ENCODE data around the gene POU6F1. TPM values are rescaled to one million over a fixed set of nuclear protein-coding genes. Genes with fewer than 3 reads are reported as not detected.

POU6F1 gene
- total and polyA plus RNA-seq, 8 donors = 3.8 to 16.8 (median 6.7) TPM

- intact Hi-C loops (cut with DNase I; ENCODE audit: low total_unique reads) = no loop called here
- H3K36me3 ChIP-seq = no peaks in the 10 kb centered on the region
- DNase-seq = no peak
- H3K27ac ChIP-seq = no peak overlapping the region
- H3K4me1 ChIP-seq = peaks cover 0 to 17% (median 7%) of the 10 kb centered on the region in 4 donors
- no peak overlapping the region for H3K4me3 ChIP-seq
- 65 to 88% (median 75%) methylated on average over 3 of the region's 3 CpGs for WGBS, 5 donors
- TF ChIP-seq EP300 (IDR thresholded peaks at IDR 0.05) (no peak), CTCF (IDR thresholded peaks at IDR 0.05) (no peak), POLR2AphosphoS5 (IDR thresholded peaks at IDR 0.05) (no peak), POLR2A (IDR thresholded peaks at IDR 0.05) (no peak)
- no peaks in the 10 kb centered on the region for H3K9me3 ChIP-seq
- no peaks in the 10 kb centered on the region for H3K27me3 ChIP-seq
These were observed 54.1 kb downstream of the POU6F1 start for GRCh38 chr12:51163795-51164194.

- H3K4me1 ChIP-seq = peaks cover 0 to 15% (median 5%) of the 10 kb centered on the region in 4 donors
- DNase-seq = no peak
- no peaks in the 10 kb centered on the region for H3K36me3 ChIP-seq
- H3K27ac ChIP-seq = no peak overlapping the region
- TF ChIP-seq EP300 (IDR thresholded peaks at IDR 0.05) (no peak), POLR2AphosphoS5 (IDR thresholded peaks at IDR 0.05) (no peak), CTCF (IDR thresholded peaks at IDR 0.05) (no peak), POLR2A (IDR thresholded peaks at IDR 0.05) (no peak)
- 94 to 100% (median 99%) methylated on average over 6 of the region's 6 CpGs for WGBS, 5 donors
- no peak overlapping the region for H3K4me3 ChIP-seq
- H3K27me3 ChIP-seq = no peaks in the 10 kb centered on the region
- intact Hi-C loops (cut with DNase I; ENCODE audit: low total_unique reads) = no loop called here
- no peaks in the 10 kb centered on the region for H3K9me3 ChIP-seq
These were observed 55.6 kb downstream of the POU6F1 start for GRCh38 chr12:51162217-51162616.

GRCh38 chr12:51160814-51161459 lies 56.9 kb downstream of the POU6F1 start:
- TF ChIP-seq CTCF (IDR thresholded peaks at IDR 0.05) = no peak
- intact Hi-C loops (cut with DNase I; ENCODE audit: low total_unique reads) = no loop called here
- H3K4me3 ChIP-seq = no peak overlapping the region
- DNase-seq = no peak
- H3K9me3 ChIP-seq = no peaks in the 10 kb centered on the region
- 77 to 85% (median 79%) methylated on average over 8 of the region's 8 CpGs for WGBS, 5 donors
- H3K27me3 ChIP-seq = no peaks in the 10 kb centered on the region
- no peak overlapping the region for H3K27ac ChIP-seq
- H3K4me1 ChIP-seq = peaks cover 0 to 8% (median 2%) of the 10 kb centered on the region in 4 donors
- no peaks in the 10 kb centered on the region for H3K36me3 ChIP-seq

- intact Hi-C loops (cut with DNase I; ENCODE audit: low total_unique reads) = no loop called here
- no peaks in the 10 kb centered on the region for H3K27me3 ChIP-seq
- H3K9me3 ChIP-seq = no peaks in the 10 kb centered on the region
- no peak for DNase-seq
- no peak overlapping the region for H3K27ac ChIP-seq
- no peak overlapping the region for H3K4me3 ChIP-seq
- H3K4me1 ChIP-seq = peaks cover 0 to 7% (median 0%) of the 10 kb centered on the region in 4 donors
- 92 to 96% (median 93%) methylated on average over 3 of the region's 3 CpGs for WGBS, 5 donors
- no peak for TF ChIP-seq POLR2A (IDR thresholded peaks at IDR 0.05)
- TF ChIP-seq EP300 (IDR thresholded peaks at IDR 0.05) = no peak
- TF ChIP-seq POLR2AphosphoS5 (IDR thresholded peaks at IDR 0.05) = no peak
- TF ChIP-seq CTCF (IDR thresholded peaks at IDR 0.05) = no peak
- H3K36me3 ChIP-seq = no peaks in the 10 kb centered on the region
These were observed 61.6 kb downstream of the POU6F1 start for GRCh38 chr12:51156245-51156765.

Measured in stomach (tissue), 9 donors.